ENCODE data around the gene MLLT6. TPM values are rescaled to one million over a fixed set of nuclear protein-coding genes. Genes with fewer than 3 reads are reported as not detected.

Gene MLLT6
- total and polyA plus RNA-seq, 10 of the 15 experiments (the other 5 are each of a cell fraction or from before 2014, with no cell fraction given): 4.8 to 105 (median 36.3) TPM

- TF ChIP-seq ZBTB40 (IDR thresholded peaks at IDR 0.05; ENCODE audit: borderline replicate concordance): no peak
- no peak for TF ChIP-seq MLLT1 (IDR thresholded peaks at IDR 0.05)
- TF ChIP-seq POU2F2 (IDR thresholded peaks at IDR 0.05; ENCODE audit: borderline replicate concordance, low read depth, low read length): no peak
- no peak for TF ChIP-seq SRF (IDR thresholded peaks at IDR 0.05; ENCODE audit: low read depth in 2 of 2, low read length in 2 of 2)
- TF ChIP-seq SUPT20H (IDR thresholded peaks at IDR 0.05; ENCODE audit: borderline replicate concordance, control insufficient read depth, low read depth, low read length): no peak
- TF ChIP-seq YBX1 (IDR thresholded peaks at IDR 0.05): no peak
- TF ChIP-seq CEBPZ (IDR thresholded peaks at IDR 0.05; ENCODE audit: low read depth, low read length): no peak
- no peak for TF ChIP-seq USF1 (IDR thresholded peaks at IDR 0.05; ENCODE audit: borderline replicate concordance, extremely low read length, insufficient read depth, low read depth, low read length)
- TF ChIP-seq RELA (IDR thresholded peaks at IDR 0.05; ENCODE audit: borderline replicate concordance, partially characterized antibody): no peak
- no peak; the same call in 1 of the 2 replicates for TF ChIP-seq MTA3 (IDR thresholded peaks at IDR 0.05; ENCODE audit: borderline replicate concordance, low read length)
- TF ChIP-seq RAD21 (IDR thresholded peaks at IDR 0.05; ENCODE audit: insufficient read depth, low read depth, low read length): no peak
- TF ChIP-seq IRF5 (IDR thresholded peaks at IDR 0.05; ENCODE audit: borderline replicate concordance): no peak
- TF ChIP-seq RCOR1 (conservative IDR thresholded peaks at IDR 0.05; ENCODE audit: low read depth, low read length): no peak
- TF ChIP-seq MXI1 (IDR thresholded peaks at IDR 0.05; ENCODE audit: low read depth, low read length): no peak
- TF ChIP-seq ZNF24 (IDR thresholded peaks at IDR 0.05): no peak
Observed at GRCh38 chr17:38728290-38728831, 23.3 kb downstream of the MLLT6 start (continued).
